HPDE6-E6E7 (cell line): ENCODE measurements around the gene CEMIP.

Source experiments
- DNase-seq: peaks from one replicate; pipeline ENCODE4 v3.0.0; 2011; ENCODE audit warnings: missing footprints; ENCODE audit errors: extremely low spot score

CEMIP gene

GRCh38 chr15:80890341-80891005 is 111.3 kb downstream of the CEMIP start:
- no peak for DNase-seq

- DNase-seq, result no peak
Observed at GRCh38 chr15:80891006-80891405, 111.8 kb downstream of the CEMIP start.

- DNase-seq, result no peak
Observed at GRCh38 chr15:80892414-80892813, 113.2 kb downstream of the CEMIP start.

- DNase-seq, result no peak
Observed at GRCh38 chr15:80893777-80894176, 114.6 kb downstream of the CEMIP start.

- no peak for DNase-seq
Observed at GRCh38 chr15:80895091-80895490, 115.9 kb downstream of the CEMIP start.

- no peak for DNase-seq
Observed at GRCh38 chr15:80895965-80896364, 116.8 kb downstream of the CEMIP start.

- no peak for DNase-seq
Observed at GRCh38 chr15:80898040-80898439, 118.9 kb downstream of the CEMIP start.

GRCh38 chr15:80902298-80902801 is 123.2 kb downstream of the CEMIP start:
- DNase-seq, result no peak

- no peak for DNase-seq
Observed at GRCh38 chr15:80904998-80905397, 125.8 kb downstream of the CEMIP start.

- peak; percentile 38 for DNase-seq
Observed at GRCh38 chr15:80906159-80906766, 127.1 kb downstream of the CEMIP start.

GRCh38 chr15:80911821-80912220 is 132.7 kb downstream of the CEMIP start:
- no peak for DNase-seq

GRCh38 chr15:80912673-80913072 is 133.5 kb downstream of the CEMIP start:
- no peak for DNase-seq

GRCh38 chr15:80913541-80913940 is 134.4 kb downstream of the CEMIP start:
- DNase-seq, result no peak

- no peak for DNase-seq
Observed at GRCh38 chr15:80915472-80915871, 136.3 kb downstream of the CEMIP start.

GRCh38 chr15:80916056-80916455 is 136.9 kb downstream of the CEMIP start:
- no peak for DNase-seq

GRCh38 chr15:80918196-80918783 is 139.1 kb downstream of the CEMIP start:
- DNase-seq, result no peak

- no peak for DNase-seq
Observed at GRCh38 chr15:80920271-80920699, 141.1 kb downstream of the CEMIP start.

GRCh38 chr15:80921736-80922410 is 142.7 kb downstream of the CEMIP start:
- DNase-seq, result no peak

GRCh38 chr15:80923668-80924067 is 144.5 kb downstream of the CEMIP start:
- DNase-seq, result no peak

- DNase-seq, result no peak
Observed at GRCh38 chr15:80924278-80924677, 145.1 kb downstream of the CEMIP start.

GRCh38 chr15:80925597-80926059 is 146.5 kb downstream of the CEMIP start:
- DNase-seq, result no peak

GRCh38 chr15:80926126-80926525 is 147.0 kb downstream of the CEMIP start:
- DNase-seq, result no peak
